Measurements from ENCODE around the gene TENM4. TPM values are rescaled to one million over a fixed set of nuclear protein-coding genes. Genes with fewer than 3 reads are reported as not detected.

The TENM4 gene
- total RNA-seq, 1 donor from 2014 or later: 5.1 TPM

- Mint-ChIP-seq H3K9me3 (no peaks in the 10 kb centered on the region), H3K36me3 (peaks cover 4% of the 10 kb centered on the region), H3K4me3 (no peak overlapping the region), H3K27me3 (ENCODE audit: insufficient read depth, low read depth) (peaks cover 5% of the 10 kb centered on the region), H3K4me1 (peaks cover 7% of the 10 kb centered on the region), H3K27ac (no peak overlapping the region)
- no peaks in the 10 kb centered on the region for H3K9me3 ChIP-seq (ENCODE audit: low read depth)
- H3K9ac ChIP-seq: no peak overlapping the region
- no peak overlapping the region for H2AFZ ChIP-seq (replicated peaks)
- H3K4me2 ChIP-seq: no peak overlapping the region
- no peak for TF ChIP-seq CTCF (IDR thresholded peaks at IDR 0.05)
- TF ChIP-seq EZH2 (IDR thresholded peaks at IDR 0.05): no peak
- no peak for TF ChIP-seq EZH2phosphoT487 (IDR thresholded peaks at IDR 0.05)
- no peak for DNase-seq (ENCODE audit: low spot score)
- no peak overlapping the region for H3K27ac ChIP-seq
- H3F3A ChIP-seq (ENCODE audit: low read depth): no peaks in the 10 kb centered on the region
- no peaks in the 10 kb centered on the region for H3K36me3 ChIP-seq
- H3K4me3 ChIP-seq: no peak overlapping the region
- H3K27me3 ChIP-seq: no peaks in the 10 kb centered on the region
- H4K20me1 ChIP-seq (ENCODE audit: low read depth): no peaks in the 10 kb centered on the region
- no peaks in the 10 kb centered on the region for H3K79me2 ChIP-seq (ENCODE audit: low read depth)
- peaks cover 6% of the 10 kb centered on the region for H3K4me1 ChIP-seq
These were observed 744.7 kb downstream of the TENM4 start for GRCh38 chr11:78696177-78696576.

DNA sequence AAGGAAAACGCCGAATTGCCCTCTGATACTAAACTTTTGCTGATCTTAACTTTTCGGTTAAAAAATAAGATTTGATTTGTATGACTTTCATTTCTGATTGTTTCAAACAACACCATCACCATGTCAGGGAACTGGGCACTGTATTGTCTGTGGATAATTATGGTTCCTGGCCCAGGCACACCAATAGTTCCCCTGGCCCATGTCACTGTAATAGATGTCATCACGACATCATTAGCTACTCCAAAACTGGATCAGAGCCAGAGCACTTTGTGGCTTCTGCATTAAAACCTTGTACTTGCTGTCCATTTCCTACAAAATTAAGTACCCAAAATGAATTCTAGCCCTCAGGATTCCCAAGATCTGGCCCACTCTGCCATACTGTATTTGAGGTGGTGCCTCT is 746.7 kb downstream of the TENM4 start:
- H3K36me3 Mint-ChIP-seq: peaks cover 6% of the 10 kb centered on the region
- Histone ChIP-seq H3K4me3 (no peak overlapping the region), H3K27me3 (no peaks in the 10 kb centered on the region), H3K36me3 (no peaks in the 10 kb centered on the region), H3F3A (ENCODE audit: low read depth) (no peaks in the 10 kb centered on the region), H4K20me1 (ENCODE audit: low read depth) (no peaks in the 10 kb centered on the region), H3K9me3 (ENCODE audit: low read depth) (no peaks in the 10 kb centered on the region), H3K4me2 (no peak overlapping the region), H3K79me2 (ENCODE audit: low read depth) (no peaks in the 10 kb centered on the region), H3K9ac (no peak overlapping the region), H3K4me1 (peaks cover 6% of the 10 kb centered on the region), H2AFZ (replicated peaks) (no peak overlapping the region), H3K27ac (no peak overlapping the region)
- no peak for DNase-seq (ENCODE audit: low spot score)
- H3K27me3 Mint-ChIP-seq (ENCODE audit: insufficient read depth, low read depth): peaks cover 5% of the 10 kb centered on the region
- H3K27ac Mint-ChIP-seq: no peak overlapping the region
- H3K9me3 Mint-ChIP-seq: no peaks in the 10 kb centered on the region
- TF ChIP-seq CTCF (IDR thresholded peaks at IDR 0.05) (no peak), EZH2phosphoT487 (IDR thresholded peaks at IDR 0.05) (no peak), EZH2 (IDR thresholded peaks at IDR 0.05) (no peak)
- H3K4me1 Mint-ChIP-seq: peaks cover 4% of the 10 kb centered on the region
- no peak overlapping the region for H3K4me3 Mint-ChIP-seq

GRCh38 chr11:78691215-78691614 is 749.6 kb downstream of the TENM4 start:
- Mint-ChIP-seq H3K27me3 (ENCODE audit: insufficient read depth, low read depth) (peaks cover 5% of the 10 kb centered on the region), H3K4me1 (peaks cover 4% of the 10 kb centered on the region), H3K27ac (no peak overlapping the region), H3K36me3 (peaks cover 14% of the 10 kb centered on the region), H3K9me3 (no peaks in the 10 kb centered on the region), H3K4me3 (no peak overlapping the region)
- no peak for DNase-seq (ENCODE audit: low spot score)
- no peaks in the 10 kb centered on the region for H4K20me1 ChIP-seq (ENCODE audit: low read depth)
- H3K27ac ChIP-seq: no peak overlapping the region
- H3K4me2 ChIP-seq: no peak overlapping the region
- no peak overlapping the region for H3K9ac ChIP-seq
- no peaks in the 10 kb centered on the region for H3K27me3 ChIP-seq
- H3K9me3 ChIP-seq (ENCODE audit: low read depth): no peaks in the 10 kb centered on the region
- H3K79me2 ChIP-seq (ENCODE audit: low read depth): no peaks in the 10 kb centered on the region
- peaks cover 8% of the 10 kb centered on the region for H3K4me1 ChIP-seq
- H2AFZ ChIP-seq (replicated peaks): no peak overlapping the region
- TF ChIP-seq EZH2phosphoT487 (IDR thresholded peaks at IDR 0.05): no peak
- TF ChIP-seq EZH2 (IDR thresholded peaks at IDR 0.05): no peak
- H3F3A ChIP-seq (ENCODE audit: low read depth): no peaks in the 10 kb centered on the region
- H3K36me3 ChIP-seq: no peaks in the 10 kb centered on the region
- H3K4me3 ChIP-seq: no peak overlapping the region

- Mint-ChIP-seq H3K9me3 (no peaks in the 10 kb centered on the region), H3K4me1 (peaks cover 4% of the 10 kb centered on the region), H3K27me3 (ENCODE audit: insufficient read depth, low read depth) (peaks cover 5% of the 10 kb centered on the region), H3K36me3 (peaks cover 18% of the 10 kb centered on the region), H3K27ac (no peak overlapping the region), H3K4me3 (no peak overlapping the region)
- DNase-seq (ENCODE audit: low spot score): no peak
- H3K79me2 ChIP-seq (ENCODE audit: low read depth): no peaks in the 10 kb centered on the region
- no peaks in the 10 kb centered on the region for H4K20me1 ChIP-seq (ENCODE audit: low read depth)
- H3K27ac ChIP-seq: no peak overlapping the region
- TF ChIP-seq CTCF (IDR thresholded peaks at IDR 0.05): no peak
- no peak for TF ChIP-seq EZH2phosphoT487 (IDR thresholded peaks at IDR 0.05)
- TF ChIP-seq EZH2 (IDR thresholded peaks at IDR 0.05): no peak
- peaks cover 8% of the 10 kb centered on the region for H3K4me1 ChIP-seq
- H3K4me2 ChIP-seq: no peak overlapping the region
- no peak overlapping the region for H2AFZ ChIP-seq (replicated peaks)
- H3K9me3 ChIP-seq (ENCODE audit: low read depth): no peaks in the 10 kb centered on the region
- H3F3A ChIP-seq (ENCODE audit: low read depth): no peaks in the 10 kb centered on the region
- no peak overlapping the region for H3K9ac ChIP-seq
- no peak overlapping the region for H3K4me3 ChIP-seq
- H3K36me3 ChIP-seq: no peaks in the 10 kb centered on the region
- no peaks in the 10 kb centered on the region for H3K27me3 ChIP-seq
These were observed 750.4 kb downstream of the TENM4 start for GRCh38 chr11:78690352-78690987.

Measured in neural progenitor cell (in vitro differentiated cells).